Ammon's horn (tissue), 1 donor: ENCODE measurements around the gene TEKT4.
"Not testable (repeated sequence)": the region's sequence is repeated elsewhere in the genome, so short reads cannot be mapped to it uniquely, and the experiment has no call there.

Experiments used
- DNase-seq: peaks from one replicate; pipeline ENCODE4 v3.0.0-alpha.2; 2016; ENCODE audit warnings: low spot score

Gene TEKT4

GRCh38 chr2:94875820-94876522, 4.7 kb downstream of the TEKT4 start:
- no peak for DNase-seq

- no peak for DNase-seq
These were observed 5.3 kb downstream of the TEKT4 start for GRCh38 chr2:94876523-94876863.

GRCh38 chr2:94877129-94877528, 5.9 kb downstream of the TEKT4 start:
- DNase-seq, result no peak

GRCh38 chr2:94878575-94878974, 7.3 kb downstream of the TEKT4 start:
- not testable (repeated sequence) for DNase-seq

- no peak for DNase-seq
These were observed 8.2 kb downstream of the TEKT4 start for GRCh38 chr2:94879314-94879981.

GRCh38 chr2:94879982-94880377, 8.8 kb downstream of the TEKT4 start:
- DNase-seq, result no peak

GRCh38 chr2:94880507-94880906, 9.3 kb downstream of the TEKT4 start:
- DNase-seq, result no peak

- DNase-seq, result no peak
These were observed 9.8 kb downstream of the TEKT4 start for GRCh38 chr2:94881070-94881469.

- DNase-seq, result no peak
These were observed 19.0 kb downstream of the TEKT4 start for GRCh38 chr2:94890234-94890633.

- not testable (repeated sequence) for DNase-seq
These were observed 24.0 kb downstream of the TEKT4 start for GRCh38 chr2:94895273-94895672.

- not testable (repeated sequence) for DNase-seq
These were observed 35.7 kb downstream of the TEKT4 start for GRCh38 chr2:94906976-94907375.

GRCh38 chr2:94923196-94923595, 52.0 kb downstream of the TEKT4 start:
- DNase-seq, result peak; percentile 20

GRCh38 chr2:94924999-94925398, 53.8 kb downstream of the TEKT4 start:
- not testable (repeated sequence) for DNase-seq
